Left lobe of liver (tissue), 2 donors: Measurements from ENCODE around the gene ANGPTL7. TPM values are rescaled to one million over a fixed set of nuclear protein-coding genes. Genes with fewer than 3 reads are reported as not detected.
"Not testable (repeated sequence)": the region's sequence is repeated elsewhere in the genome, so short reads cannot be mapped to it uniquely, and the experiment has no call there.

Experiments
- ATAC-seq: fragments of 200-7000 bp; cut with Tn5 transposase; one replicate; pipeline ENCODE4 v1.9.1; 2020; ENCODE audit warnings: mild to moderate bottlenecking, moderate library complexity
- DNase-seq: peaks from one replicate; pipeline ENCODE4 v3.0.0-alpha.2; 2020; ENCODE audit warnings: low spot score
- total RNA-seq: library from RNA; stranded (reverse); gene quantifications from one replicate; pipeline ENCODE4 v1.2.1, GENCODE V29; 2021
- donor health status: DM: no; HTN: no; CAD: no; lungs with moderate emphysema.
- donor health status: DM: no; HTN: yes; CAD: no.

Gene ANGPTL7
- total RNA-seq, 1 donor from 2014 or later, result not detected

- DNase-seq (no peak), ATAC-seq (no peak)
Observed at GRCh38 chr1:11168731-11169130, 20.4 kb upstream of the ANGPTL7 start.

- ATAC-seq, result no peak
- DNase-seq, result no peak
Observed at GRCh38 chr1:11169202-11169601, 20.0 kb upstream of the ANGPTL7 start.

- DNase-seq, result no peak
- no peak for ATAC-seq
Observed at GRCh38 chr1:11170102-11170501, 19.1 kb upstream of the ANGPTL7 start.

- DNase-seq (no peak), ATAC-seq (no peak)
Observed at GRCh38 chr1:11174261-11174942, 14.8 kb upstream of the ANGPTL7 start.

GRCh38 chr1:11175461-11175860 lies 13.7 kb upstream of the ANGPTL7 start:
- no peak for DNase-seq
- ATAC-seq, result no peak

GRCh38 chr1:11176081-11176706 lies 13.0 kb upstream of the ANGPTL7 start:
- DNase-seq (no peak), ATAC-seq (no peak)

GRCh38 chr1:11178021-11179015 lies 10.8 kb upstream of the ANGPTL7 start:
- ATAC-seq, result no peak
- DNase-seq, result no peak

- no peak for DNase-seq
- no peak for ATAC-seq
Observed at GRCh38 chr1:11179125-11179524, 10.0 kb upstream of the ANGPTL7 start.

- ATAC-seq, result peak; percentile 50
- not testable (repeated sequence) for DNase-seq
Observed at GRCh38 chr1:11179749-11180148, 9.4 kb upstream of the ANGPTL7 start.

- no peak for DNase-seq
- no peak for ATAC-seq
Observed at GRCh38 chr1:11180342-11180744, 8.8 kb upstream of the ANGPTL7 start.

GRCh38 chr1:11182884-11183283 lies 6.3 kb upstream of the ANGPTL7 start:
- ATAC-seq, result no peak
- DNase-seq, result no peak

GRCh38 chr1:11184973-11185372 lies 4.2 kb upstream of the ANGPTL7 start:
- ATAC-seq, result peak; percentile 85
- DNase-seq, result peak; percentile 70

GRCh38 chr1:11187000-11187399 lies 2.2 kb upstream of the ANGPTL7 start:
- no peak for ATAC-seq
- no peak for DNase-seq

GRCh38 chr1:11187494-11187893 lies 1.7 kb upstream of the ANGPTL7 start:
- DNase-seq, result no peak
- no peak for ATAC-seq

GRCh38 chr1:11187931-11188330 lies 1.2 kb upstream of the ANGPTL7 start:
- ATAC-seq (no peak), DNase-seq (no peak)

GRCh38 chr1:11188381-11188780 lies 774 bp upstream of the ANGPTL7 start:
- no peak for DNase-seq
- peak; percentile 18 for ATAC-seq

- DNase-seq (no peak), ATAC-seq (no peak)
Observed at GRCh38 chr1:11193376-11193775, 4.2 kb downstream of the ANGPTL7 start.

- no peak for DNase-seq
- ATAC-seq, result no peak
Observed at GRCh38 chr1:11194407-11195176, 5.4 kb downstream of the ANGPTL7 start.

- no peak for ATAC-seq
- DNase-seq, result no peak
Observed at GRCh38 chr1:11196945-11197344, 7.8 kb downstream of the ANGPTL7 start.

GRCh38 chr1:11197359-11197758 lies 8.2 kb downstream of the ANGPTL7 start:
- no peak for DNase-seq
- ATAC-seq, result no peak

- DNase-seq (no peak), ATAC-seq (no peak)
Observed at GRCh38 chr1:11198257-11198656, 9.1 kb downstream of the ANGPTL7 start.
